Lower leg skin (tissue), 3 donors: ENCODE data around the gene NR1H4.

Experiments
- CTCF ChIP-seq, 3 donors: fragments of 450-650 bp; IDR thresholded peaks; one replicate each; pipeline ENCODE4 v1.5.1; 2016; ENCODE audit warnings: antibody characterized with exemption in 3 of 3, mild to moderate bottlenecking in 3 of 3, moderate library complexity in 2 of 3
- POLR2A ChIP-seq, 2 donors: fragments of 450-650 bp; IDR thresholded peaks; one replicate each; pipeline ENCODE4 v1.6.1; 2016 to 2017; ENCODE audit warnings: antibody characterized with exemption in 2 of 2, mild to moderate bottlenecking in 1 of 2, moderate library complexity in 1 of 2

DNA sequence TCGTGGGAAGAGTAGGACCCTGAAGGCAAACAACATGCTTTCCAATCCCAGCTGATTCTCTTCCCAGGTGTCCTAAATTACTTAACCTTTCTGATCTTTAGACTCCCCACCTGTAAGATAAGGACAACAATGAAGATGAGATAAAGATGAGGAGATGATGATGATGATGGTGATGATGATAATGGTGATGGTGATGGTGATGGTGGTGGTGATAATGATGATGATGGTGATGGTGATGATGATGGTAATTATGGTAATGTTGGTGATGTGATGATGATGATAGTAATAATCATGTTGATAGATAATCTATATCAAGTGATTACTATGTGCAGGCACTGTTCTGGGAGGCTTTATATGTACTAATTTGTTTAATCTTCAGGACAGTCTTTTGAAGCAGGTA, 48.3 kb downstream of the NR1H4 start:
- no peak for TF ChIP-seq CTCF (IDR thresholded peaks at IDR 0.05)
- TF ChIP-seq POLR2A (IDR thresholded peaks at IDR 0.05), result no peak
